Uterus (tissue), 4 donors: Measurements from ENCODE around the gene USP44. TPM values are rescaled to one million over a fixed set of nuclear protein-coding genes. Genes with fewer than 3 reads are reported as not detected.
A peak's percentile ranks its signal among the peaks of the same experiment; 100 is the strongest.

Experiments
- DNase-seq, 2 donors: peaks; one replicate each; pipeline ENCODE4 v3.0.0-alpha.2; 2019 to 2020
- H3K27ac ChIP-seq, 2 donors: fragments of 200-600 bp; sonication (generic); 1 replicate in 1 of 2; 2 replicates in 1 of 2; pipeline ENCODE4 v1.5.1; 2016 to 2018
- H3K27me3 ChIP-seq, 2 donors: fragments of 200-600 bp; sonication (generic); one replicate each; pipeline ENCODE4 v1.5.1; 2018 to 2019; ENCODE audit warnings: control low read depth in 1 of 2
- H3K36me3 ChIP-seq, 2 donors: fragments of 200-600 bp; sonication (generic); one replicate each; pipeline ENCODE4 v1.5.1; 2019; ENCODE audit warnings: control low read depth in 1 of 2
- H3K4me1 ChIP-seq, 2 donors: fragments of 200-600 bp; sonication (generic); one replicate each; pipeline ENCODE4 v1.5.1; 2018 to 2019; ENCODE audit warnings: control low read depth in 1 of 2
- H3K4me3 ChIP-seq, 2 donors: fragments of 200-600 bp; sonication (generic); 1 replicate in 1 of 2; 2 replicates in 1 of 2; pipeline ENCODE4 v1.5.1; 2018 to 2019; ENCODE audit warnings: mild to moderate bottlenecking in 1 of 2
- H3K9me3 ChIP-seq, 2 donors: fragments of 200-600 bp; sonication (generic); one replicate each; pipeline ENCODE4 v1.5.1; 2019; ENCODE audit warnings: control low read depth in 1 of 2
- CTCF ChIP-seq, 4 experiments: fragments of 200-600 bp in 2 of 4; fragments of 450-650 bp in 2 of 4; sonication (generic) in 2 of 4; IDR thresholded peaks; one replicate each; pipeline ENCODE4 v1.5.1; 2016 to 2019; ENCODE audit warnings: antibody characterized with exemption in 4 of 4, mild to moderate bottlenecking in 2 of 4, moderate library complexity in 1 of 4
- POLR2A ChIP-seq, 2 donors: fragments of 450-650 bp; IDR thresholded peaks; one replicate each; pipeline ENCODE4 v1.6.1; 2016; ENCODE audit warnings: antibody characterized with exemption in 2 of 2, mild to moderate bottlenecking in 1 of 2, moderate library complexity in 1 of 2
- intact Hi-C: fragments of 100-400 bp; cut with DNase I; formaldehyde crosslinking; loops from one replicate; pipeline ENCODE4 v1.15.1; 2023; ENCODE audit warnings: low total_unique reads
- total RNA-seq, 4 donors: library from RNA; depleted of rRNA in 3 of 4; stranded (reverse); fragments of >200 nt in 3 of 4; gene quantifications; one replicate each; pipeline versions ENCODE4 v1.1.0 to v1.2.4, GENCODE V29; 2014 to 2023
- donor health status: DM: yes; HTN: yes; CAD: no.

The USP44 gene
- total RNA-seq, 4 donors from 2014 or later = 2.6 to 7.7 (median 5.0) TPM

GRCh38 chr12:95554532-95555071, 3.3 kb upstream of the USP44 start:
- DNase-seq = no peak
- no peaks in the 10 kb centered on the region for H3K9me3 ChIP-seq
- H3K27ac ChIP-seq = no peak overlapping the region
- H3K4me1 ChIP-seq = no peaks in the 10 kb centered on the region
- H3K4me3 ChIP-seq = no peak overlapping the region
- no peaks in the 10 kb centered on the region for H3K27me3 ChIP-seq
- TF ChIP-seq CTCF (IDR thresholded peaks at IDR 0.05) (no peak), POLR2A (IDR thresholded peaks at IDR 0.05) (no peak)
- intact Hi-C loops = no loop called here
- H3K36me3 ChIP-seq = no peaks in the 10 kb centered on the region

- intact Hi-C loops = no loop called here
- no peaks in the 10 kb centered on the region for H3K4me1 ChIP-seq
- H3K4me3 ChIP-seq = no peak overlapping the region
- no peaks in the 10 kb centered on the region for H3K36me3 ChIP-seq
- no peaks in the 10 kb centered on the region for H3K27me3 ChIP-seq
- DNase-seq = no peak
- H3K9me3 ChIP-seq = no peaks in the 10 kb centered on the region
- no peak overlapping the region for H3K27ac ChIP-seq
- TF ChIP-seq POLR2A (IDR thresholded peaks at IDR 0.05) (no peak), CTCF (IDR thresholded peaks at IDR 0.05) (no peak)
Measured at GRCh38 chr12:95553197-95553943, 2.1 kb upstream of the USP44 start.

GRCh38 chr12:95551913-95552516, 739 bp upstream of the USP44 start:
- Histone ChIP-seq H3K4me3 (no peak overlapping the region), H3K27ac (no peak overlapping the region), H3K27me3 (no peaks in the 10 kb centered on the region), H3K9me3 (no peaks in the 10 kb centered on the region), H3K36me3 (no peaks in the 10 kb centered on the region), H3K4me1 (no peaks in the 10 kb centered on the region)
- no peak for DNase-seq
- TF ChIP-seq CTCF (IDR thresholded peaks at IDR 0.05) = no peak
- TF ChIP-seq POLR2A (IDR thresholded peaks at IDR 0.05) = no peak
- intact Hi-C loops = no loop called here

GRCh38 chr12:95549392-95550084, 1.7 kb downstream of the USP44 start:
- TF ChIP-seq CTCF (IDR thresholded peaks at IDR 0.05) = no peak
- H3K36me3 ChIP-seq = no peaks in the 10 kb centered on the region
- DNase-seq = no peak
- H3K4me1 ChIP-seq = no peaks in the 10 kb centered on the region
- H3K4me3 ChIP-seq = peak overlapping the region; percentile 58 to 60
- intact Hi-C loops = no loop called here
- H3K9me3 ChIP-seq = no peaks in the 10 kb centered on the region
- no peaks in the 10 kb centered on the region for H3K27me3 ChIP-seq
- H3K27ac ChIP-seq = peak overlapping the region in 1 of 2 donors; percentile 77
